HG02852 (cell line): ENCODE measurements around the gene CAPZA3.
"Not testable (repeated sequence)": the region's sequence is repeated elsewhere in the genome, so short reads cannot be mapped to it uniquely, and the experiment has no call there.

ENCODE experiments used
- ATAC-seq: cut with Tn5 transposase; IDR thresholded peaks from one replicate; pipeline ENCODE4 v1.9.1; 2021; ENCODE audit warnings: mild to moderate bottlenecking, moderate library complexity; ENCODE audit not compliant: unreplicated experiment

Gene CAPZA3, protein sequence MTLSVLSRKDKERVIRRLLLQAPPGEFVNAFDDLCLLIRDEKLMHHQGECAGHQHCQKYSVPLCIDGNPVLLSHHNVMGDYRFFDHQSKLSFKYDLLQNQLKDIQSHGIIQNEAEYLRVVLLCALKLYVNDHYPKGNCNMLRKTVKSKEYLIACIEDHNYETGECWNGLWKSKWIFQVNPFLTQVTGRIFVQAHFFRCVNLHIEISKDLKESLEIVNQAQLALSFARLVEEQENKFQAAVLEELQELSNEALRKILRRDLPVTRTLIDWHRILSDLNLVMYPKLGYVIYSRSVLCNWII

GRCh38 chr12:18737819-18738218, at the start of gene CAPZA3, which contains the start of gene PLCZ1:
CAPZA3 (plus strand) TSS chr12:18738119; CDS start chr12:18738269, 150 bp downstream.
PLCZ1 (minus strand) TSS chr12:18738012; CDS start chr12:18737371, 641 bp downstream.
- no peak for ATAC-seq

DNA sequence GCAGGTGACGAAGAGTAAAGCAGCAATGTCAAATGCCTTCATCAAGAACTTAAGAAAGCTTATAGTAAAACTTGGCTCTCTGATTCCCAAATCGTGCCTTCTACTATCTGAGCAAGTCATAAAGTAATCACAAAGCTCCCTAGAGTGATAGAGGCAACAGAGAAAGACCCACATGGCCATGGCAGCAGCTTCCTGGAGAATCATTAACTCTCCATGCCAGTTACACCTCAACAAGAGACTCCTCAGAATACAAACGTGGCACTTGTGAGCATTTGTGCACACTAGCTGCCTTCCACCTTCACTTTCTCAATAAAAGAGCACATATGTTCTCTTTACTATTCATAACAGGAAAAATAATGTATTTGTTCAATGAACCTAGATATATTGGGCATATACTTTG, 48.1 kb upstream of the CAPZA3 start:
- ATAC-seq, result no peak

GRCh38 chr12:18690653-18691052, 47.3 kb upstream of the CAPZA3 start:
- ATAC-seq, result no peak

GRCh38 chr12:18693986-18694385, 43.9 kb upstream of the CAPZA3 start:
- not testable (repeated sequence) for ATAC-seq

DNA sequence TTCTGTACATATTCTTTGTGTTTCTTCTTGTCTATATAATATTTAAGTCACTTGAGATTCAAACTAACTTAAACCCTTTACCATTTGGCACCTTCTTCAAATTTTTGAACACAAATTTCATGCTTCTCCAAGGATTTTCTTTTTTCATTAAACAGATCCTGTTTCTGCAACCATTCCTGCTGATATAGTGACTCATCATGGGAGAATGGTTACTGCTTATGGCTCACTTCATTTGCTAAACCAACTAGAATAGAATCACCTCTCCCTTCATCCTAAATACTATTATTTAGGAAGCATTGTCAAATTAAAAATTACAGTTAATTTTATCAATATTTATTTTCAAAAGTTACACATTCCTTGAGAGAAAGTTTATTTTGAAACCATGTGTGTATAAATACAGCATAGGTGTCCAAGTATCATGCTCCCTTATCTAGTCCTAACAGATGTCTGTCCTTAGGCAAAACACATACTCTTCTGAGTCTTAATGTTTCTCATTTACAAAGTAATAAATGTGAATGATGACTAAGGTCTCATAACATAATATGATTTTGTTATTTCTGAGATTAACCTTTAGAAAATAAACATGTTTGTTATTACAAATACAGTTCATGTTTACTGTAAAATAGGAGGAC, 40.8 kb upstream of the CAPZA3 start:
- ATAC-seq, result no peak

- no peak for ATAC-seq
Observed at GRCh38 chr12:18700271-18700670, 37.6 kb upstream of the CAPZA3 start.

GRCh38 chr12:18703321-18703720, 34.6 kb upstream of the CAPZA3 start:
- no peak for ATAC-seq

- no peak for ATAC-seq
Observed at GRCh38 chr12:18703911-18704310, 34.0 kb upstream of the CAPZA3 start.

DNA sequence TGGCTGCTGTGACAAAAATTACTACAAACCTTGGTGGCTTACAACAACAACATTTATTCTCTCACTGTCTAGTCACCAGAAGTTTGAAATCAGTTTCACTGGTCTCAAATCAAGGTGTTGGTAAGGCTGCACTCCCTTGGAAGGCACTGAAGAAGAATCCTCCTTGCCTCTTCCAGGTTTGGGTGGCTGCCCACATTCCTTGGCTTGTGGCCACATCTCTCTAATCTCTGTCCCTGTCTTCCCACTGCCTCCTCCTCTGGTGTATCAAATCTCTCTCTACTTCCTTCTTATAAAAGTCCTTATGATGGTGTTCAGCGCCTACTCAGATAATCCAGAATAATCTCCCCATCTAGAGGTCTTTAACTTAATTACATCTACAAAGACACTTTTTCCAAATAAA, 31.1 kb upstream of the CAPZA3 start:
- no peak for ATAC-seq

GRCh38 chr12:18716236-18716635, 21.7 kb upstream of the CAPZA3 start:
- ATAC-seq, result no peak

DNA sequence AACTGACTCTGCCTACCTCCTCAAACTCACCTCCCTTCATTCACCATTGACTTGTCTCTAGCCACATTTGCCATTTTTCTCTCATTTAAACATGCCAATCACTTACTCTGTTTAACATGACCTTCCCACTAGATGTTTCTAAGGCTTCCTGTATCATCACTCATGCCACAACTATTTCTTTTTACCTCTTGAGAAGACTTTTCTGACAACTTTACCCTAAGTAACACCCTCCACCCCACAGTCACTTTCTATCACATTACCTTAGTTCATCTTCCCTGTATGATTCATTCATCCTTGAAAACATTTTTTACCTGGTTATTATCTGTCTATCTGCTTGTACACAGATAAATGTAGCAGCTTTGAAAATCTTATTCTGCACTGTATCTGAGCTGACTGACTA, 19.5 kb upstream of the CAPZA3 start:
- no peak for ATAC-seq

GRCh38 chr12:18719922-18720510, 17.9 kb upstream of the CAPZA3 start:
- ATAC-seq, result no peak

DNA sequence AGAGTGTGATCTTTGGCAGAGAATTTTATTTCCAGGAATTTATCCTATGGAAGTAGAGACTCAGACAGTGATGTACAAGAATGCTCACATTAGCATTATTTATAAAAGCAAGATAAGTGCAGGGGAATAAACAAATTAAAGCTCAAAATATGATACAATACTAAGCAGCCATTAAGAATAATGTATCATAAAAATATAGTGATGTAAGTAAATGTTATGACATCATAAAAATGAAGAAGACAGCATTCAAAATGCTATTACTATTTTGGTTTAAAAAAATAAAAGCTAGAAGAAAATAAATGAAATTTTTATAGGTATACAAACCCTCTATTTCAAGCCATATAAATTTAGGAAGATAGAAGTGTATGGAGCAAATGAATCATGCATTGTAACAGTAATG, 17.2 kb upstream of the CAPZA3 start:
- no peak for ATAC-seq

DNA sequence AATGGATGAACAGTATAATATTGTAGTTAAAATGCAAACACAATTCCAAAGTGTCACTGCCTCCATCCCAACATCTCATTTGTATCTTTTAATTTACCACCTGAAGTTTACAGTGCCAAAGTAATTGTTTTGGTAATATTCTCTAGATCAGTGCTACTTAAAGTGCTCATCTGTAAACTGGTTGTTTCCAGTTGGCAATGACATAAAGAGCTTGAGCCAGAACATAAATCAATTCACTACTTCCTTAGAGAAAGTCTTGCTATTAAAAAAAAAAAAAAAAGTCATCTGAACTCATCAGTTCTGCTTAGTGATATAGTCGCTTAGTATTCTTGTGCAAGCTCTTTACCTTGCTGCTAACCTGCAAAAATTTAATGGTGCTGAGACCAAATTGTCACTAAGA, 16.5 kb upstream of the CAPZA3 start:
- ATAC-seq, result no peak

GRCh38 chr12:18723752-18724151, 14.2 kb upstream of the CAPZA3 start:
- ATAC-seq, result no peak

DNA sequence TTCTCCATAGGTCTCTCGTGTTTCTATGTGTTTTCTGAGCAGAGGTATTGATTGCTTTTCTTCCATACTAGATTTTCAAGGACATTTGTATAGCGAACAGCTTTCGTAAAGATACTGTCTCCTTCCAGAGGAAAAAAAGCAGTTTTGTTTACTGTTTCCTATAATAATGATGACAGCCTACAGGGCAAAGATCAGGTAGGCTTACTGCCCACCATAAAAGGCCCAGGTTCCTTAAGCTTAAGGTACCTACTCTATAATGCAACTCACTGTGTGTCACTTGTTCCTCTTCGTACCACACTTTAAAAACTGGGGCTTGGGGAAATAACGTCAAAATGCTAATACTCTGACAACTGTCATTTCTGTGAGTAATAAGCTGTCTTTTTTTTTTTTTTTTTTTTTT, 6.8 kb upstream of the CAPZA3 start:
- no peak for ATAC-seq

DNA sequence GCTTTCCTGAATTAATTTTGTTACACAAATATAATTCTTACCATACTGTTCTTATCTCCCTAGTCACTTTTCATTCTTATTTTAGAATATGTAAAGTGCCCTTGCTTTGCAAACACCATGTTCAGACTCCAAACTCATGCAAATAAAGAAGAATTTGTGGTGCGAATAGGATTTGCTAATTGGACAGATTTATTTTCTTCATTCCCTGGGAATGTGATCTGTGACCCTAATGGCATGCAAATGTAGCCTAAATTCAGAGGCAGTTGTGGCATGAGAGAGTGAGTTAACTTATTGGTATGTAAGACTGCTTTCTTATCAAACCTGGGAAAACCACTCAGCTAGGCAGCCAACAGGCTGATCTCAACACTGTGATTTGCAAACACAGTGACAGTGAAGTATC, 10.0 kb downstream of the CAPZA3 start:
- no peak for ATAC-seq

DNA sequence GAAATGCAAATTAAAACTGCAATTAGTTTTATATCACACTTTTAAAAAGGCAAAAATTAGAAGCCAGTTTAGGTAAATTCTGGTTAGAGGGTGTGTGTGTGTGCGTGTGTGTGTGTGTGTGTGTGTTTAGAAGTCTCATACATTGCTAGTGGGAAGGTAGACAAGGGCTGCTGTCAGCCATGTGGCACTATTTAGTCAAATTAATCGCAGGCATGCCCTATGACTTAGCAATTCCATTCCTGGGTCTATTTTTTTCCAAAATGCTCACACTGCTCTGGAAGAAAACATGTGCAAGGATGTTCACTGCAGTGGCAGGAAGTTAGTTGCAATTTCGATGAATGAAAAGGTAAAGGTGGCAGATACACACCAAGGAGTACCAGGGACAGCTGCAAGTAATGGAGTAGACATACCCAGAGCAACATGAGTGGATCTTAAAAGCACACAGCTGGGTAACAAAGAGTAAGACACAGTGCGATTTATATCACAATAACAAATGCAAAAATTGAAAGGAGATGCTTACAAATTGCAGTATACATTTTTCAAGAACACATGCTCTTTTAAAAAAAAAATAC, 11.6 kb downstream of the CAPZA3 start:
- ATAC-seq, result no peak

DNA sequence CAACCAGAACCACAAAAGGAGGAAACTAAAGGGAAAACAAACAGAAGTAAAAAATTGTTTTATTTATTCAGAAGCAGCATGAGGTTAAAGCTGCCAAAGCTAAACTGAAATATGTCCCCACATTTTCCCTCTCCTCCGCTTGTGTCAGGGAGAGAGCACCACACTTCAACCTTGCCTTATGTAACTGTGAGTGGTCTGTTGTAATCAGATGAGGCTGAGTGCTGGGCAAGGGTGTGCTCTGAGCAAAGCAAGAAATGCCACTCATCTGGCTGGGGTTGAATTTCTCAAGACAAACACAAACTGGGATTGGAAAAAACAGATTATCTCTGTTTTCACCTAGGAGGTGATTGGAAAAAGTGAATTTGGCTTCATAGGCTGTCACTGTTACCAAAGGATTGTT, 12.2 kb downstream of the CAPZA3 start:
- no peak for ATAC-seq

GRCh38 chr12:18751866-18752265, 13.9 kb downstream of the CAPZA3 start:
- no peak for ATAC-seq

- no peak for ATAC-seq
Observed at GRCh38 chr12:18752280-18752920, 14.5 kb downstream of the CAPZA3 start.
